IMR-90 (cell line): ENCODE measurements around the gene PPDPF. TPM values are rescaled to one million over a fixed set of nuclear protein-coding genes. Genes with fewer than 3 reads are reported as not detected.

Experiments
- ATAC-seq: fragments of 200-7000 bp; cut with Tn5 transposase; 2 replicates; pipeline ENCODE4 v1.9.1; 2020; ENCODE audit warnings: low read depth, mild to moderate bottlenecking, moderate library complexity
- BruUV-seq: library from RNA; stranded (reverse); fragments of 400-500 nt; replicated peaks from 2 replicates; lab custom pipeline; 2021; lab: Mats Ljungman, UMichigan
- CTCF ChIA-PET: fragments of 300-600 bp; formaldehyde crosslinking; extraction: SDS; loops from one replicate; lab custom pipeline; 2021; ENCODE audit warnings: antibody characterized with exemption; lab: Yijun Ruan, JAX
- POLR2A ChIA-PET: fragments of 300-600 bp; sonication (Branson Sonifier 250); formaldehyde crosslinking; loops from one replicate; lab custom pipeline; 2022; ENCODE audit warnings: antibody characterized with exemption; ENCODE audit not compliant: unreplicated experiment; lab: Charles Lee
- DNase-seq: peaks from one replicate; pipeline ENCODE4 v3.0.0; 2013
- H2AFZ ChIP-seq: replicated peaks from 2 replicates; pipeline ENCODE3; 2013; ENCODE audit warnings: low read length, mild to moderate bottlenecking; ENCODE audit not compliant: poor library complexity
- H2AK5ac ChIP-seq: 2 replicates; pipeline ENCODE4 v1.6.1; 2013; ENCODE audit warnings: low read depth, low read length, inconsistent platforms
- H2AK9ac ChIP-seq: replicated peaks from 2 replicates; pipeline ENCODE3; 2013; ENCODE audit warnings: mild to moderate bottlenecking, low read depth, low read length, moderate library complexity; ENCODE audit not compliant: poor library complexity
- H2BK120ac ChIP-seq: 2 replicates; pipeline ENCODE4 v1.6.1; 2013; ENCODE audit warnings: low read depth, low read length, inconsistent platforms
- H2BK15ac ChIP-seq: 3 replicates; pipeline ENCODE4 v1.6.1; 2013; ENCODE audit warnings: low read depth, low read length, inconsistent platforms
- H2BK20ac ChIP-seq: 2 replicates; pipeline ENCODE4 v1.6.1; 2013; ENCODE audit warnings: low read depth, mild to moderate bottlenecking, inconsistent platforms, low read length, moderate library complexity
- H2BK5ac ChIP-seq: 2 replicates; pipeline ENCODE4 v1.6.1; 2013; ENCODE audit warnings: mild to moderate bottlenecking, low read depth, low read length, inconsistent platforms; ENCODE audit not compliant: poor library complexity, severe bottlenecking
- H3K14ac ChIP-seq: replicated peaks from 2 replicates; pipeline ENCODE4 v1.6.1; 2013; ENCODE audit warnings: low read depth, low read length, inconsistent platforms
- H3K18ac ChIP-seq: 2 replicates; pipeline ENCODE4 v1.6.1; 2013; ENCODE audit warnings: low read depth, low read length, control low read depth
- H3K23ac ChIP-seq: 2 replicates; pipeline ENCODE4 v1.6.1; 2013; ENCODE audit warnings: low read depth, low read length, inconsistent platforms
- H3K27ac ChIP-seq: 2 replicates; pipeline ENCODE4 v1.5.1; 2013; ENCODE audit warnings: mild to moderate bottlenecking, control low read depth, low read length; ENCODE audit not compliant: insufficient read depth
- H3K27me3 ChIP-seq: 2 replicates; pipeline ENCODE4 v1.6.1; 2013; ENCODE audit warnings: low read length; ENCODE audit not compliant: control insufficient read depth, insufficient read depth
- H3K36me3 ChIP-seq: 2 replicates; pipeline ENCODE4 v1.6.1; 2013; ENCODE audit warnings: low read length, mixed read lengths; ENCODE audit not compliant: control insufficient read depth, insufficient read depth
- H3K4ac ChIP-seq: 2 replicates; pipeline ENCODE4 v1.6.1; 2013; ENCODE audit warnings: low read depth, low read length, inconsistent platforms
- H3K4me1 ChIP-seq: 2 replicates; pipeline ENCODE4 v1.6.1; 2013; ENCODE audit warnings: low read length, mixed read lengths; ENCODE audit not compliant: control insufficient read depth, insufficient read depth
- H3K4me2 ChIP-seq: 2 replicates; pipeline ENCODE4 v1.6.1; 2013; ENCODE audit warnings: low read depth, mild to moderate bottlenecking, control low read depth, low read length, moderate library complexity
- H3K4me3 ChIP-seq: 2 replicates; pipeline ENCODE4 v1.5.1; 2013; ENCODE audit warnings: low read depth, mild to moderate bottlenecking, control low read depth, low read length, moderate library complexity; ENCODE audit not compliant: insufficient read depth
- H3K56ac ChIP-seq: 2 replicates; pipeline ENCODE4 v1.6.1; 2013; ENCODE audit warnings: low read length, inconsistent platforms; ENCODE audit not compliant: insufficient read depth; ENCODE audit errors: extremely low read depth
- H3K79me1 ChIP-seq, 2 experiments: 2 replicates each; pipeline ENCODE4 v1.6.1; 2013; ENCODE audit warnings: low read length in 2 of 2, inconsistent platforms in 1 of 2, low read depth in 1 of 2
- H3K9ac ChIP-seq: 2 replicates; pipeline ENCODE4 v1.6.1; 2013; ENCODE audit warnings: low read depth, low read length, control low read depth
- H3K9me1 ChIP-seq: 2 replicates; pipeline ENCODE4 v1.6.1; 2013; ENCODE audit warnings: low read length, inconsistent platforms; ENCODE audit not compliant: insufficient read depth
- H3K9me3 ChIP-seq: 2 replicates; pipeline ENCODE4 v1.6.1; 2013; ENCODE audit warnings: low read length; ENCODE audit not compliant: control insufficient read depth, insufficient read depth
- H4K20me1 ChIP-seq: 2 replicates; pipeline ENCODE4 v1.6.1; 2013; ENCODE audit warnings: low read length, inconsistent platforms; ENCODE audit not compliant: insufficient read depth
- H4K5ac ChIP-seq: 2 replicates; pipeline ENCODE4 v1.6.1; 2013; ENCODE audit warnings: mild to moderate bottlenecking, low read depth, low read length, control low read depth
- H4K8ac ChIP-seq, 2 experiments: 2 replicates each; pipeline ENCODE4 v1.6.1; 2013; ENCODE audit warnings: low read depth in 2 of 2, low read length in 2 of 2, control low read depth in 1 of 2, inconsistent platforms in 1 of 2
- H4K91ac ChIP-seq: 2 replicates; pipeline ENCODE4 v1.6.1; 2013; ENCODE audit warnings: low read depth, low read length, inconsistent platforms; ENCODE audit not compliant: insufficient read depth
- BHLHE40 ChIP-seq: fragments of 150-350 bp; IDR thresholded peaks from 2 replicates; pipeline ENCODE4 v1.6.1; 2016; ENCODE audit warnings: mild to moderate bottlenecking, low read depth, low read length
- CEBPB ChIP-seq: IDR thresholded peaks from 2 replicates; pipeline ENCODE4 v1.6.1; 2012; ENCODE audit warnings: low read depth, low read length, improper control_type of control experiment
- CHD1 ChIP-seq: IDR thresholded peaks from 2 replicates; pipeline ENCODE4 v1.6.1; 2012; ENCODE audit warnings: low read depth, low read length, improper control_type of control experiment
- FOS ChIP-seq: fragments of 150-350 bp; IDR thresholded peaks from 2 replicates; pipeline ENCODE4 v1.6.1; 2016; ENCODE audit warnings: low read depth, low read length
- MAFK ChIP-seq: IDR thresholded peaks from 2 replicates; pipeline ENCODE4 v1.6.1; 2012; ENCODE audit warnings: low read depth, low read length, improper control_type of control experiment
- MAZ ChIP-seq: IDR thresholded peaks from 2 replicates; pipeline ENCODE4 v1.6.1; 2012; ENCODE audit warnings: low read depth, mild to moderate bottlenecking, low read length, improper control_type of control experiment, moderate library complexity, borderline replicate concordance
- MXI1 ChIP-seq: IDR thresholded peaks from 2 replicates; pipeline ENCODE4 v1.6.1; 2012; ENCODE audit warnings: low read depth, mild to moderate bottlenecking, low read length, moderate library complexity, borderline replicate concordance
- NFE2L2 ChIP-seq: fragments of 150-350 bp; IDR thresholded peaks from 2 replicates; pipeline ENCODE4 v1.6.1; 2016; ENCODE audit warnings: low read depth, mild to moderate bottlenecking, low read length
- POLR2A ChIP-seq: IDR thresholded peaks from 2 replicates; pipeline ENCODE4 v1.6.1; 2012; ENCODE audit warnings: mild to moderate bottlenecking, low read depth, low read length
- RAD21 ChIP-seq: IDR thresholded peaks from 2 replicates; pipeline ENCODE4 v1.6.1; 2012; ENCODE audit warnings: low read length, improper control_type of control experiment
- RCOR1 ChIP-seq: IDR thresholded peaks from 2 replicates; pipeline ENCODE4 v1.6.1; 2012; ENCODE audit warnings: mild to moderate bottlenecking, low read length, improper control_type of control experiment; ENCODE audit not compliant: insufficient replicate concordance
- RFX5 ChIP-seq: IDR thresholded peaks from 2 replicates; pipeline ENCODE4 v1.8.0; 2012; ENCODE audit warnings: low read depth, mild to moderate bottlenecking, low read length, moderate library complexity
- SMC3 ChIP-seq: fragments of 150-350 bp; IDR thresholded peaks from 2 replicates; pipeline ENCODE4 v1.6.1; 2016; ENCODE audit warnings: low read depth, mild to moderate bottlenecking, antibody characterized with exemption, low read length, moderate library complexity
- WGBS, 2 experiments: methylation state at CpG; one replicate each; pipeline versions ENCODE4 v1.1.5 to v1.1.7; 2013; ENCODE audit warnings: missing lambda C conversion rate in 2 of 2; ENCODE audit not compliant: insufficient read length in 1 of 2; ENCODE audit errors: extremely low coverage in 2 of 2; 5-methylcytosine and 5-hydroxymethylcytosine counted together
- dilution Hi-C: fragments of 300-500 bp; cut with HindIII; formaldehyde crosslinking; loops from one replicate; pipeline ENCODE4 v1.14.3; 2018; ENCODE audit warnings: low sequenced_read_pairs; ENCODE audit not compliant: unreplicated experiment
- in situ Hi-C: fragments of 300-500 bp; cut with MboI; formaldehyde crosslinking; loops from 3 replicates; pipeline ENCODE4 v1.14.3; 2019; ENCODE audit warnings: low sequenced_read_pairs, inconsistent platforms, mixed read lengths
- intact Hi-C: fragments of 100-400 bp; cut with micrococcal nuclease; formaldehyde crosslinking; loops from 2 replicates; pipeline ENCODE4 v1.10.0; 2022
- polyA plus RNA-seq, 3 experiments: library from polyadenylated mRNA; depleted of rRNA; stranded (reverse); fragments of >200 nt; gene quantifications; 2 replicates each; pipeline ENCODE4 v1.2.3, GENCODE V29; 2012; ENCODE audit warnings: low replicate concordance in 1 of 3
- total RNA-seq: library from RNA; depleted of rRNA; stranded (reverse); fragments of >200 nt; gene quantifications from 2 replicates; pipeline ENCODE4 v1.2.3, GENCODE V29; 2012
- TF ChIP-seq, protein P1 (sequence below): conservative IDR thresholded peaks from 2 replicates; pipeline ENCODE4 v1.5.1; 2012; ENCODE audit warnings: mild to moderate bottlenecking, low read depth, low read length, improper control_type of control experiment
- TF ChIP-seq, protein P2 (sequence below): fragments of 150-350 bp; IDR thresholded peaks from 2 replicates; pipeline ENCODE4 v1.6.1; 2017; ENCODE audit warnings: mild to moderate bottlenecking, antibody characterized with exemption, low read length, low read depth
- TF ChIP-seq, protein P3 (sequence below): fragments of 150-350 bp; IDR thresholded peaks from 2 replicates; pipeline ENCODE4 v1.6.1; 2016; ENCODE audit warnings: low read depth, mild to moderate bottlenecking, low read length, moderate library complexity, borderline replicate concordance

Gene PPDPF
- total and polyA plus RNA-seq, 2 of the 4 experiments (the other 2 are of a cell fraction) = 12.9 to 171 TPM

DNA sequence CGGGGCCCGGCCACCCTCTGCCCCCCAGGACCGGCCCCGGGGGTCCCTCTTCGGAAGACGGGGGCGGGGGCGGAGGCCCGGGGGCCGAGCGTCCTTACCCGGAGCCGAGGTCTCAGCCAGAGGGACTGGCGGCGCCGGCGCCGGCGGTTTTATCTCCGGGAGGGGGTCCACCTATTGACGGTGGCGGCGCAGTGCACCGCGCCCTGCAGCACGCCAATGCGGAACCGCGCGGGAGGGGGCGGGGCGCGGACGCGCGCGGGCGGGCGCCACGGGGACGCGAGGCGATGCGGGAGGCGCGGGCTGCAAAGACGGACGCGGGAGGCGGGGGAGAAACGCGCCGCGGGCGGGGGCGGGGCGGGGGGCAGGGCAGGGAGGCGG is 21.6 kb upstream of the PPDPF start, which contains the start of gene EEF1A2:
Gene EEF1A2, minus strand, starts transcription at position 124 of the 378 bp plus-strand sequence. CDS start 1,320 bp downstream, outside the sequence.
- Histone ChIP-seq H3K27me3 (peaks cover 33% of the 10 kb centered on the region), H4K20me1 (peaks cover 4% of the 10 kb centered on the region), H3K79me1 (no peaks in the 10 kb centered on the region), H2BK20ac (no peak within 1 kb of the TSS), H3K27ac (no peak within 1 kb of the TSS), H3K9me1 (no peaks in the 10 kb centered on the region), H2AFZ (peak within 1 kb of the TSS; percentile 84), H2BK15ac (no peak within 1 kb of the TSS), H2AK9ac (peak within 1 kb of the TSS; percentile 39), H4K8ac (no peak within 1 kb of the TSS), H3K4me3 (peak within 1 kb of the TSS; percentile 26), H3K4me1 (0 out of 2 replicates have a peak, but pooled peaks cover 3% of the 10 kb centered on the region), H3K9ac (no peak within 1 kb of the TSS), H2BK120ac (no peak within 1 kb of the TSS), H2BK5ac (no peak within 1 kb of the TSS), H3K56ac (no peak within 1 kb of the TSS), H2AK5ac (no peak within 1 kb of the TSS), H3K18ac (no peak within 1 kb of the TSS), H3K4me2 (peak within 1 kb of the TSS; percentile 67), H4K5ac (no peak within 1 kb of the TSS), H3K14ac (no peak within 1 kb of the TSS), H3K4ac (no peak within 1 kb of the TSS), H3K9me3 (0 out of 2 replicates have a peak, but pooled peaks cover 1% of the 10 kb centered on the region), H3K36me3 (no peaks in the 10 kb centered on the region), H3K23ac (no peak within 1 kb of the TSS), H4K91ac (no peak within 1 kb of the TSS)
- TF ChIP-seq RFX5 (no peak), CHD1 (no peak), BHLHE40 (no peak), MXI1 (no peak), RCOR1 (no peak), MAFK (no peak), CEBPB (no peak), FOS (no peak), SMC3 (no peak), POLR2A (no peak), NFE2L2 (no peak), RAD21 (no peak), MAZ (peak; percentile 30; the same call in 1 of the 2 replicates)
- TF ChIP-seq, protein P1, sequence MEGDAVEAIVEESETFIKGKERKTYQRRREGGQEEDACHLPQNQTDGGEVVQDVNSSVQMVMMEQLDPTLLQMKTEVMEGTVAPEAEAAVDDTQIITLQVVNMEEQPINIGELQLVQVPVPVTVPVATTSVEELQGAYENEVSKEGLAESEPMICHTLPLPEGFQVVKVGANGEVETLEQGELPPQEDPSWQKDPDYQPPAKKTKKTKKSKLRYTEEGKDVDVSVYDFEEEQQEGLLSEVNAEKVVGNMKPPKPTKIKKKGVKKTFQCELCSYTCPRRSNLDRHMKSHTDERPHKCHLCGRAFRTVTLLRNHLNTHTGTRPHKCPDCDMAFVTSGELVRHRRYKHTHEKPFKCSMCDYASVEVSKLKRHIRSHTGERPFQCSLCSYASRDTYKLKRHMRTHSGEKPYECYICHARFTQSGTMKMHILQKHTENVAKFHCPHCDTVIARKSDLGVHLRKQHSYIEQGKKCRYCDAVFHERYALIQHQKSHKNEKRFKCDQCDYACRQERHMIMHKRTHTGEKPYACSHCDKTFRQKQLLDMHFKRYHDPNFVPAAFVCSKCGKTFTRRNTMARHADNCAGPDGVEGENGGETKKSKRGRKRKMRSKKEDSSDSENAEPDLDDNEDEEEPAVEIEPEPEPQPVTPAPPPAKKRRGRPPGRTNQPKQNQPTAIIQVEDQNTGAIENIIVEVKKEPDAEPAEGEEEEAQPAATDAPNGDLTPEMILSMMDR = peak; percentile 25; the same call in 1 of the 2 replicates
- TF ChIP-seq, protein P2, sequence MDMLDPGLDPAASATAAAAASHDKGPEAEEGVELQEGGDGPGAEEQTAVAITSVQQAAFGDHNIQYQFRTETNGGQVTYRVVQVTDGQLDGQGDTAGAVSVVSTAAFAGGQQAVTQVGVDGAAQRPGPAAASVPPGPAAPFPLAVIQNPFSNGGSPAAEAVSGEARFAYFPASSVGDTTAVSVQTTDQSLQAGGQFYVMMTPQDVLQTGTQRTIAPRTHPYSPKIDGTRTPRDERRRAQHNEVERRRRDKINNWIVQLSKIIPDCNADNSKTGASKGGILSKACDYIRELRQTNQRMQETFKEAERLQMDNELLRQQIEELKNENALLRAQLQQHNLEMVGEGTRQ = no peak
- TF ChIP-seq, protein P3, sequence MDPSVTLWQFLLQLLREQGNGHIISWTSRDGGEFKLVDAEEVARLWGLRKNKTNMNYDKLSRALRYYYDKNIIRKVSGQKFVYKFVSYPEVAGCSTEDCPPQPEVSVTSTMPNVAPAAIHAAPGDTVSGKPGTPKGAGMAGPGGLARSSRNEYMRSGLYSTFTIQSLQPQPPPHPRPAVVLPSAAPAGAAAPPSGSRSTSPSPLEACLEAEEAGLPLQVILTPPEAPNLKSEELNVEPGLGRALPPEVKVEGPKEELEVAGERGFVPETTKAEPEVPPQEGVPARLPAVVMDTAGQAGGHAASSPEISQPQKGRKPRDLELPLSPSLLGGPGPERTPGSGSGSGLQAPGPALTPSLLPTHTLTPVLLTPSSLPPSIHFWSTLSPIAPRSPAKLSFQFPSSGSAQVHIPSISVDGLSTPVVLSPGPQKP = no peak
- intact Hi-C loops = no loop called here
- peak; percentile 21 for ATAC-seq
- no TSS peak for BruUV-seq
- ChIA-PET POLR2A (no interaction called here), CTCF (no interaction called here)
- dilution Hi-C loops = no loop called here
- in situ Hi-C loops = no loop called here
- DNase-seq = no peak
- 0% methylated on average over 5 of the region's 58 CpGs; no CpG with 5 or more reads in 1 of the 2 experiments for WGBS, 2 experiments
